ENCODE results near the gene FAM53C. TPM values are rescaled to one million over a fixed set of nuclear protein-coding genes. Genes with fewer than 3 reads are reported as not detected.
A peak's percentile ranks its signal among the peaks of the same experiment; 100 is the strongest.

FAM53C gene
- total RNA-seq, 1 donor from 2014 or later: 45.6 TPM

GRCh38 chr5:138369261-138369660, 31.2 kb downstream of the FAM53C start:
- Mint-ChIP-seq H3K27ac (ENCODE audit: unreplicated experiment) (no peak overlapping the region), H3K4me3 (ENCODE audit: unreplicated experiment) (no peak overlapping the region), H3K4me1 (ENCODE audit: unreplicated experiment) (peaks cover 29% of the 10 kb centered on the region), H3K9me3 (ENCODE audit: unreplicated experiment) (no peaks in the 10 kb centered on the region), H3K36me3 (ENCODE audit: unreplicated experiment) (no peaks in the 10 kb centered on the region), H3K27me3 (ENCODE audit: unreplicated experiment) (no peaks in the 10 kb centered on the region)
- TF ChIP-seq CTCF (IDR thresholded peaks at IDR 0.05): no peak
- no peak for DNase-seq (ENCODE audit: extremely low spot score, unreplicated experiment)

GRCh38 chr5:138369706-138370105, 31.6 kb downstream of the FAM53C start:
- H3K27ac Mint-ChIP-seq (ENCODE audit: unreplicated experiment): peak overlapping the region; percentile 17
- no peaks in the 10 kb centered on the region for H3K36me3 Mint-ChIP-seq (ENCODE audit: unreplicated experiment)
- no peak for DNase-seq (ENCODE audit: extremely low spot score, unreplicated experiment)

DNA sequence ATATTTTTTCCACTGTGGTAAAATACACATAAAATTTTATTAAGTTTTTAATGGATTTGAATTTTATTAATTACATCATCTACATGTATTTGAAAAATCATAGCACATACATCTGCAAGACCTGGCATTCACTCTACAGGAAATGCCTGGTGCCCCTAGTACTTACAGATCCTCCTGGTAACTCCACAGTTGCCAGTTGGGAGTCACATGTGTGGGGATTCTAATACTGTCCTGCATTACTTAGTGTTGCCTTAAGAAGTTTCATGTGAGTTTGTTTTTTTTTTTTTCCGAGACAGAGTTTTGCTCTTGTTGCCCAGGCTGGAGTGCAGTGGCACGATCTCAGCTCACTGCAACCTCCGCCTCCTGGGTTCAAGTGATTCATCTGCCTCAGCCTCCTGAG, 32.5 kb downstream of the FAM53C start:
- H3K27ac Mint-ChIP-seq (ENCODE audit: unreplicated experiment): peak overlapping the region; percentile 63
- H3K36me3 Mint-ChIP-seq (ENCODE audit: unreplicated experiment): no peaks in the 10 kb centered on the region
- DNase-seq (ENCODE audit: extremely low spot score, unreplicated experiment): no peak
- H3K4me1 Mint-ChIP-seq (ENCODE audit: unreplicated experiment): peaks cover 29% of the 10 kb centered on the region
- no peaks in the 10 kb centered on the region for H3K27me3 Mint-ChIP-seq (ENCODE audit: unreplicated experiment)
- no peak for TF ChIP-seq CTCF (IDR thresholded peaks at IDR 0.05)
- H3K9me3 Mint-ChIP-seq (ENCODE audit: unreplicated experiment): no peaks in the 10 kb centered on the region
- no peak overlapping the region for H3K4me3 Mint-ChIP-seq (ENCODE audit: unreplicated experiment)

More at GRCh38 chr5:138369706-138370105, 31.6 kb downstream of the FAM53C start:
- Mint-ChIP-seq H3K9me3 (ENCODE audit: unreplicated experiment) (no peaks in the 10 kb centered on the region), H3K4me1 (ENCODE audit: unreplicated experiment) (peaks cover 29% of the 10 kb centered on the region), H3K4me3 (ENCODE audit: unreplicated experiment) (no peak overlapping the region), H3K27me3 (ENCODE audit: unreplicated experiment) (no peaks in the 10 kb centered on the region)
- no peak for TF ChIP-seq CTCF (IDR thresholded peaks at IDR 0.05)

DNA sequence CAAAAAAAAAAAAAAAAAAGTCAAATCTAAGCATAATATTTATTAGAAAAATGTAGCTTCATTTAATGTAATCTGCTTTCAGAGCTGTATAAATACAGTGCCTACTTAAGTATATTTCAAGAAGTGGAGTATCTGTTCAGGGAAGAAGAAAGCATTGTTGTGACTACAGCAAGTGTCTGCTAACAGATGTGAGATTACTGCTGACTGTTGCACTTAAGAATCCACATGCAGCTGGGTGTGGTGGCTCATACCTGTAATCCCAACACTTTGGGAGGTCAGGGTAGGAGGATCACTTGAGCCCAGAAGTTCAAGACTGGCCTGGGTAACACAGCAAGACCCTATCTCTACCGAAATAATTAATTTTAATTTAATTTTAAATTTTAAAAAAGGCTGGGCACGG, 33.4 kb downstream of the FAM53C start:
- H3K27ac Mint-ChIP-seq (ENCODE audit: unreplicated experiment): no peak overlapping the region
- no peak for DNase-seq (ENCODE audit: extremely low spot score, unreplicated experiment)
- no peak overlapping the region for H3K4me3 Mint-ChIP-seq (ENCODE audit: unreplicated experiment)
- no peaks in the 10 kb centered on the region for H3K27me3 Mint-ChIP-seq (ENCODE audit: unreplicated experiment)
- peaks cover 26% of the 10 kb centered on the region for H3K4me1 Mint-ChIP-seq (ENCODE audit: unreplicated experiment)
- H3K9me3 Mint-ChIP-seq (ENCODE audit: unreplicated experiment): no peaks in the 10 kb centered on the region
- no peak for TF ChIP-seq CTCF (IDR thresholded peaks at IDR 0.05)
- no peaks in the 10 kb centered on the region for H3K36me3 Mint-ChIP-seq (ENCODE audit: unreplicated experiment)

GRCh38 chr5:138372225-138372624, 34.2 kb downstream of the FAM53C start:
- Mint-ChIP-seq H3K4me1 (ENCODE audit: unreplicated experiment) (peaks cover 23% of the 10 kb centered on the region), H3K27me3 (ENCODE audit: unreplicated experiment) (no peaks in the 10 kb centered on the region), H3K4me3 (ENCODE audit: unreplicated experiment) (no peak overlapping the region), H3K27ac (ENCODE audit: unreplicated experiment) (no peak overlapping the region), H3K36me3 (ENCODE audit: unreplicated experiment) (peaks cover 6% of the 10 kb centered on the region), H3K9me3 (ENCODE audit: unreplicated experiment) (no peaks in the 10 kb centered on the region)
- no peak for TF ChIP-seq CTCF (IDR thresholded peaks at IDR 0.05)
- DNase-seq (ENCODE audit: extremely low spot score, unreplicated experiment): no peak
